ENCODE results near the gene KMT2A. TPM values are rescaled to one million over a fixed set of nuclear protein-coding genes. Genes with fewer than 3 reads are reported as not detected.
"Not testable (repeated sequence)": the region's sequence is repeated elsewhere in the genome, so short reads cannot be mapped to it uniquely, and the experiment has no call there.

KMT2A gene
- total and polyA plus RNA-seq, 2 donors: 19.6 to 82.4 TPM

GRCh38 chr11:118441770-118442275 is 5.5 kb downstream of the KMT2A start:
- WGBS: 47% methylated on average over 3 of the region's 3 CpGs
- no peaks in the 10 kb centered on the region for H3K36me3 ChIP-seq (ENCODE audit: insufficient read depth)
- DNase-seq (ENCODE audit: extremely low spot score): no peak
- H3K4me3 ChIP-seq (ENCODE audit: low read depth, low read length): no peak overlapping the region
- no peak overlapping the region for H3K27ac ChIP-seq (ENCODE audit: low read depth)
- H3K4me1 ChIP-seq (ENCODE audit: insufficient read depth): peaks cover 2% of the 10 kb centered on the region

- 50% methylated on average over 3 of the region's 3 CpGs for WGBS
- H3K36me3 ChIP-seq (ENCODE audit: insufficient read depth): no peaks in the 10 kb centered on the region
- peaks cover 2% of the 10 kb centered on the region for H3K4me1 ChIP-seq (ENCODE audit: insufficient read depth)
- no peak for DNase-seq (ENCODE audit: extremely low spot score)
- no peak overlapping the region for H3K4me3 ChIP-seq (ENCODE audit: low read depth, low read length)
- no peak overlapping the region for H3K27ac ChIP-seq (ENCODE audit: low read depth)
These were observed 6.0 kb downstream of the KMT2A start for GRCh38 chr11:118442301-118442700.

GRCh38 chr11:118442908-118443589 is 6.8 kb downstream of the KMT2A start:
- DNase-seq (ENCODE audit: extremely low spot score): no peak
- Histone ChIP-seq H3K36me3 (ENCODE audit: insufficient read depth) (no peaks in the 10 kb centered on the region), H3K4me1 (ENCODE audit: insufficient read depth) (peaks cover 2% of the 10 kb centered on the region), H3K27ac (ENCODE audit: low read depth) (no peak overlapping the region), H3K4me3 (ENCODE audit: low read depth, low read length) (no peak overlapping the region)
- 74% methylated on average over 4 of the region's 4 CpGs for WGBS

- peaks cover 2% of the 10 kb centered on the region for H3K4me1 ChIP-seq (ENCODE audit: insufficient read depth)
- DNase-seq (ENCODE audit: extremely low spot score): no peak
- WGBS: 78% methylated on average over 2 of the region's 2 CpGs
- H3K4me3 ChIP-seq (ENCODE audit: low read depth, low read length): no peak overlapping the region
- H3K27ac ChIP-seq (ENCODE audit: low read depth): no peak overlapping the region
- H3K36me3 ChIP-seq (ENCODE audit: insufficient read depth): no peaks in the 10 kb centered on the region
These were observed 7.4 kb downstream of the KMT2A start for GRCh38 chr11:118443590-118444218.

- H3K4me1 ChIP-seq (ENCODE audit: insufficient read depth): no peaks in the 10 kb centered on the region
These were observed 11.1 kb downstream of the KMT2A start for GRCh38 chr11:118447423-118447822.

GRCh38 chr11:118448294-118448693 is 12.0 kb downstream of the KMT2A start:
- Histone ChIP-seq H3K4me1 (ENCODE audit: insufficient read depth) (no peaks in the 10 kb centered on the region), H3K4me3 (ENCODE audit: low read depth, low read length) (no peak overlapping the region), H3K27ac (ENCODE audit: low read depth) (no peak overlapping the region), H3K36me3 (ENCODE audit: insufficient read depth) (peaks cover 5% of the 10 kb centered on the region)
- no peak for DNase-seq (ENCODE audit: extremely low spot score)

More at GRCh38 chr11:118447423-118447822, 11.1 kb downstream of the KMT2A start:
- Histone ChIP-seq H3K4me3 (ENCODE audit: low read depth, low read length) (no peak overlapping the region), H3K36me3 (ENCODE audit: insufficient read depth) (peaks cover 2% of the 10 kb centered on the region), H3K27ac (ENCODE audit: low read depth) (no peak overlapping the region)
- 92% methylated on average over 4 of the region's 4 CpGs for WGBS
- DNase-seq (ENCODE audit: extremely low spot score): no peak

GRCh38 chr11:118449316-118449918 is 13.1 kb downstream of the KMT2A start:
- Histone ChIP-seq H3K4me3 (ENCODE audit: low read depth, low read length) (no peak overlapping the region), H3K27ac (ENCODE audit: low read depth) (no peak overlapping the region), H3K4me1 (ENCODE audit: insufficient read depth) (no peaks in the 10 kb centered on the region), H3K36me3 (ENCODE audit: insufficient read depth) (peaks cover 5% of the 10 kb centered on the region)
- 83% methylated on average over 4 of the region's 4 CpGs for WGBS
- no peak for DNase-seq (ENCODE audit: extremely low spot score)

GRCh38 chr11:118450451-118450850 is 14.2 kb downstream of the KMT2A start:
- 89% methylated on average over 1 of the region's 1 CpG for WGBS
- H3K36me3 ChIP-seq (ENCODE audit: insufficient read depth): peaks cover 5% of the 10 kb centered on the region
- no peaks in the 10 kb centered on the region for H3K4me1 ChIP-seq (ENCODE audit: insufficient read depth)
- H3K27ac ChIP-seq (ENCODE audit: low read depth): no peak overlapping the region
- no peak for DNase-seq (ENCODE audit: extremely low spot score)
- H3K4me3 ChIP-seq (ENCODE audit: low read depth, low read length): no peak overlapping the region

GRCh38 chr11:118462178-118462577 is 25.9 kb downstream of the KMT2A start:
- WGBS: 87% methylated on average over 2 of the region's 2 CpGs
- H3K27ac ChIP-seq (ENCODE audit: low read depth): no peak overlapping the region

GRCh38 chr11:118468968-118469367 is 32.7 kb downstream of the KMT2A start:
- H3K27ac ChIP-seq (ENCODE audit: low read depth); H3K36me3 ChIP-seq (ENCODE audit: insufficient read depth); H3K4me1 ChIP-seq (ENCODE audit: insufficient read depth); H3K4me3 ChIP-seq (ENCODE audit: low read depth, low read length); DNase-seq (ENCODE audit: extremely low spot score): not testable (repeated sequence)
- 100% methylated on average over 2 of the region's 2 CpGs for WGBS

More at GRCh38 chr11:118462178-118462577, 25.9 kb downstream of the KMT2A start:
- Histone ChIP-seq H3K4me3 (ENCODE audit: low read depth, low read length) (no peak overlapping the region), H3K4me1 (ENCODE audit: insufficient read depth) (no peaks in the 10 kb centered on the region), H3K36me3 (ENCODE audit: insufficient read depth) (no peaks in the 10 kb centered on the region)
- DNase-seq (ENCODE audit: extremely low spot score): no peak

- no peak for DNase-seq (ENCODE audit: extremely low spot score)
- WGBS: 92% methylated on average over 2 of the region's 2 CpGs
- H3K27ac ChIP-seq (ENCODE audit: low read depth): no peak overlapping the region
- no peak overlapping the region for H3K4me3 ChIP-seq (ENCODE audit: low read depth, low read length)
- peaks cover 11% of the 10 kb centered on the region for H3K36me3 ChIP-seq (ENCODE audit: insufficient read depth)
- H3K4me1 ChIP-seq (ENCODE audit: insufficient read depth): no peaks in the 10 kb centered on the region
These were observed 34.7 kb downstream of the KMT2A start for GRCh38 chr11:118471030-118471429.

- peaks cover 11% of the 10 kb centered on the region for H3K36me3 ChIP-seq (ENCODE audit: insufficient read depth)
- no peak overlapping the region for H3K27ac ChIP-seq (ENCODE audit: low read depth)
- no peaks in the 10 kb centered on the region for H3K4me1 ChIP-seq (ENCODE audit: insufficient read depth)
- no peak for DNase-seq (ENCODE audit: extremely low spot score)
- no peak overlapping the region for H3K4me3 ChIP-seq (ENCODE audit: low read depth, low read length)
- WGBS: 95% methylated on average over 6 of the region's 6 CpGs
These were observed 37.2 kb downstream of the KMT2A start for GRCh38 chr11:118473537-118473936.

GRCh38 chr11:118476676-118477075 is 40.4 kb downstream of the KMT2A start:
- Histone ChIP-seq H3K4me1 (ENCODE audit: insufficient read depth) (no peaks in the 10 kb centered on the region), H3K4me3 (ENCODE audit: low read depth, low read length) (no peak overlapping the region), H3K36me3 (ENCODE audit: insufficient read depth) (peaks cover 9% of the 10 kb centered on the region), H3K27ac (ENCODE audit: low read depth) (no peak overlapping the region)
- DNase-seq (ENCODE audit: extremely low spot score): no peak
- 55% methylated on average over 7 of the region's 7 CpGs for WGBS

- DNase-seq (ENCODE audit: extremely low spot score); H3K4me3 ChIP-seq (ENCODE audit: low read depth, low read length); H3K36me3 ChIP-seq (ENCODE audit: insufficient read depth); H3K27ac ChIP-seq (ENCODE audit: low read depth); H3K4me1 ChIP-seq (ENCODE audit: insufficient read depth): not testable (repeated sequence)
- WGBS: 99% methylated on average over 1 of the region's 1 CpG
These were observed 44.9 kb downstream of the KMT2A start for GRCh38 chr11:118481238-118481637.
